GM12878 (cell line): Measurements from ENCODE around the gene MDGA2. TPM values are rescaled to one million over a fixed set of nuclear protein-coding genes. Genes with fewer than 3 reads are reported as not detected.

Source experiments
- ATAC-seq: fragments of 200-7000 bp; cut with Tn5 transposase; 3 replicates; pipeline ENCODE4 v1.9.1; 2020; ENCODE audit warnings: mild to moderate bottlenecking, moderate library complexity
- BruUV-seq: library from RNA; stranded (reverse); fragments of 400-500 nt; replicated peaks from 2 replicates; lab custom pipeline; 2021; lab: Mats Ljungman, UMichigan
- CTCF ChIA-PET: fragments of 300-600 bp; sonication (Branson Sonifier 250); formaldehyde crosslinking; extraction: SDS; loops from one replicate; lab custom pipeline; 2021; ENCODE audit warnings: inconsistent platforms; lab: Yijun Ruan, JAX
- POLR2A ChIA-PET: fragments of 350-600 bp; formaldehyde crosslinking; extraction: SDS; loops from one replicate; lab custom pipeline; 2021; ENCODE audit warnings: inconsistent platforms; lab: Charles Lee
- RAD21 ChIA-PET: fragments of 300-600 bp; sonication (Branson Sonifier 250); formaldehyde crosslinking; loops from one replicate; lab custom pipeline; 2023; ENCODE audit warnings: antibody characterized with exemption; ENCODE audit not compliant: unreplicated experiment; lab: Charles Lee
- SMC1A ChIA-PET: fragments of 300-600 bp; sonication (Branson Sonifier 250); formaldehyde crosslinking; loops from one replicate; lab custom pipeline; 2023; ENCODE audit not compliant: unreplicated experiment, uncharacterized antibody; lab: Charles Lee
- DNase-seq: peaks from one replicate; pipeline ENCODE4 v3.0.0-alpha.2; 2011; ENCODE audit warnings: low read depth, low spot score
- FAIRE-seq: peaks from 3 replicates; lab custom pipeline; 2011; peaks lifted over from hg19 to GRCh38; lab: Jason Lieb, UNC
- H2AFZ ChIP-seq: 2 replicates; pipeline ENCODE4 v1.6.0; 2011; ENCODE audit warnings: low read depth, low read length, control low read depth; ENCODE audit not compliant: control insufficient read depth
- H3K27ac ChIP-seq: 2 replicates; pipeline ENCODE4 v1.5.1; 2011; ENCODE audit warnings: control low read depth; ENCODE audit not compliant: control insufficient read depth, insufficient read depth
- H3K27me3 ChIP-seq, 2 experiments: replicated peaks in 1 of 2; 2 replicates each; pipeline versions ENCODE4 v1.6.0 to v1.6.1; 2011; ENCODE audit warnings: low read length in 1 of 2; ENCODE audit not compliant: control insufficient read depth in 2 of 2, insufficient read depth in 2 of 2
- H3K36me3 ChIP-seq, 2 experiments: 2 replicates each; pipeline ENCODE4 v1.5.1; 2011; ENCODE audit warnings: low read length in 1 of 2; ENCODE audit not compliant: control insufficient read depth in 2 of 2, insufficient read depth in 2 of 2
- H3K4me1 ChIP-seq: 2 replicates; pipeline ENCODE4 v1.6.1; 2011; ENCODE audit warnings: mild to moderate bottlenecking, low read length, moderate library complexity, mixed read lengths; ENCODE audit not compliant: control insufficient read depth, insufficient read depth
- H3K4me2 ChIP-seq: 2 replicates; pipeline ENCODE4 v1.6.0; 2011; ENCODE audit warnings: control low read depth; ENCODE audit not compliant: control insufficient read depth, insufficient read depth
- H3K4me3 ChIP-seq: fragments of 200-600 bp; sonication (generic); 2 replicates; pipeline ENCODE4 v1.5.1; 2016
- H3K79me2 ChIP-seq: 2 replicates; pipeline ENCODE4 v1.6.0; 2011; ENCODE audit warnings: low read length; ENCODE audit not compliant: control insufficient read depth, insufficient read depth
- H3K9ac ChIP-seq: 2 replicates; pipeline ENCODE4 v1.8.0; 2011; ENCODE audit warnings: low read length, control low read depth, mixed read lengths; ENCODE audit not compliant: control insufficient read depth, insufficient read depth
- H3K9me3 ChIP-seq: replicated peaks from 3 replicates; pipeline ENCODE4 v1.5.1; 2011; ENCODE audit warnings: mild to moderate bottlenecking, low read length; ENCODE audit not compliant: control insufficient read depth, insufficient read depth
- H4K20me1 ChIP-seq: 2 replicates; pipeline ENCODE4 v1.6.0; 2011; ENCODE audit not compliant: control insufficient read depth, insufficient read depth
- EP300 ChIP-seq, 2 experiments: fragments of 150-350 bp in 1 of 2; IDR thresholded peaks; 2 replicates each; pipeline ENCODE4 v1.6.1; 2011 to 2012; ENCODE audit warnings: low read depth in 2 of 2, low read length in 2 of 2, borderline replicate concordance in 1 of 2, improper control_type of control experiment in 1 of 2, inconsistent platforms in 1 of 2; ENCODE audit not compliant: control insufficient read depth in 1 of 2
- KAT2A ChIP-seq: conservative IDR thresholded peaks from 2 replicates; pipeline ENCODE4 v1.6.1; 2011; ENCODE audit warnings: low read depth, low read length; ENCODE audit not compliant: control insufficient read depth
- MEF2B ChIP-seq: fragments of 450-650 bp; IDR thresholded peaks from 2 replicates; pipeline ENCODE4 v1.6.1; 2018; ENCODE audit warnings: mild to moderate bottlenecking, moderate library complexity; ENCODE audit not compliant: partially characterized antibody, poor library complexity, severe bottlenecking
- MTA2 ChIP-seq: fragments of 450-650 bp; IDR thresholded peaks from 2 replicates; pipeline ENCODE4 v1.6.1; 2016; ENCODE audit warnings: low read depth, mild to moderate bottlenecking, moderate library complexity
- POLR2AphosphoS2 ChIP-seq: IDR thresholded peaks from 2 replicates; pipeline ENCODE4 v1.6.1; 2011; ENCODE audit warnings: low read depth, mild to moderate bottlenecking, low read length, improper control_type of control experiment, moderate library complexity
- RBBP5 ChIP-seq: fragments of 200-600 bp; sonication (generic); conservative IDR thresholded peaks from 2 replicates; pipeline ENCODE4 v1.6.1; 2016
- TBL1XR1 ChIP-seq: IDR thresholded peaks from 2 replicates; pipeline ENCODE4 v1.6.1; 2012; ENCODE audit warnings: low read depth, low read length, improper control_type of control experiment
- TCF12 ChIP-seq: IDR thresholded peaks from 2 replicates; pipeline ENCODE4 v1.6.1; 2011; ENCODE audit warnings: low read depth, mild to moderate bottlenecking, low read length
- YY1 ChIP-seq: IDR thresholded peaks from 2 replicates; pipeline ENCODE4 v1.6.1; 2011; ENCODE audit warnings: low read depth, mild to moderate bottlenecking, low read length
- WGBS: methylation state at CpG from one replicate; pipeline ENCODE4 v1.1.6; 2016; ENCODE audit warnings: low lambda C conversion rate; ENCODE audit not compliant: insufficient replicate concordance, insufficient coverage; ENCODE audit errors: missing lambda C conversion rate; 5-methylcytosine and 5-hydroxymethylcytosine counted together
- in situ Hi-C: fragments of 300-500 bp; cut with MboI; formaldehyde crosslinking; loops from 9 replicates; pipeline ENCODE4 v1.14.3; 2018; ENCODE audit warnings: mixed read lengths
- intact Hi-C: fragments of 100-400 bp; cut with micrococcal nuclease; formaldehyde crosslinking; loops from one replicate; pipeline ENCODE4 v1.14.2; 2022; ENCODE audit not compliant: unreplicated experiment
- polyA plus RNA-seq, 11 experiments: library from polyadenylated mRNA; depleted of rRNA in 4 of 11; unstranded in 6 of 11; stranded (reverse) in 5 of 11; fragments of >200 nt; fragmentation: Nextera tagmentation in 4 of 11; fragmentation: Illumina TruSeq in 1 of 11; extraction: Ambion mirVana in 4 of 11; extraction: Trizol in 1 of 11; gene quantifications; 1 replicate in 1 of 11; 2 replicates in 10 of 11; pipeline versions ENCODE4 v1.2.1 to v1.2.3, GENCODE V29; 2011 to 2016; ENCODE audit warnings: inconsistent platforms in 2 of 11, missing spikeins in 2 of 11, low read depth in 1 of 11
- total RNA-seq, 4 experiments: library from RNA; depleted of rRNA in 3 of 4; stranded (reverse); fragments of >200 nt in 3 of 4; fragmentation: Illumina TruSeq in 1 of 4; extraction: Trizol in 1 of 4; gene quantifications; 2 replicates each; pipeline versions ENCODE4 v1.2.1 to v1.2.3, GENCODE V29; 2013 to 2021
- TF ChIP-seq, protein P1 (sequence below): fragments of 450-650 bp; IDR thresholded peaks from 2 replicates; pipeline ENCODE4 v1.6.1; 2018; ENCODE audit warnings: mild to moderate bottlenecking, low read depth, moderate library complexity; ENCODE audit not compliant: partially characterized antibody
- TF ChIP-seq, protein P2 (sequence below), 3 experiments: IDR thresholded peaks in 2 of 3; conservative IDR thresholded peaks in 1 of 3; 2 replicates each; pipeline ENCODE4 v1.5.1; 2011; ENCODE audit warnings: low read depth in 3 of 3, low read length in 3 of 3, mild to moderate bottlenecking in 3 of 3, control low read depth in 2 of 3, moderate library complexity in 2 of 3, inconsistent platforms in 1 of 3, mixed read lengths in 1 of 3; ENCODE audit not compliant: control insufficient read depth in 2 of 3, insufficient read depth in 1 of 3; ENCODE audit errors: extremely low read depth in 1 of 3

MDGA2 gene
- total and polyA plus RNA-seq, 10 of the 15 experiments (the other 5 are each of a cell fraction or from before 2014, with no cell fraction given): not detected

DNA sequence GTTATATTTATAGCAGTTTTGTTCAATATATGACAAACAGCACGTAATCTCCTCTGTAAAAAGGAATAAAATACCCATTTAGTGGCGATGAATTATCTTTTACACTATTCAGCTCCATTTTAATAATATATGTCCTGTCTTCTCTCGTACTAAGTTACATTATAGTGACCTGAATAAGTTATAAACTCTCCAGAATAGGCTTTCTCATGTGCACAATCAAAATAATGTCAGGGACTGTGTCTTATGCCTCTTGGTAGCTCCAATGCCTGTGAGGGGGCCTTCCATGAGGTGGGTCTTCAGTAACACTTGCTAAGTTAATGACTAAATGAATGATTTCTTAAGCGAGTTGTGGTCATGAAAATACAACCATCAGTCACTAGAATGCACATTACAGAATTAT is 150.9 kb downstream of the MDGA2 start:
- WGBS: 1% methylated on average over 4 of the region's 4 CpGs
- H3K4me3 ChIP-seq: no peak overlapping the region

DNA sequence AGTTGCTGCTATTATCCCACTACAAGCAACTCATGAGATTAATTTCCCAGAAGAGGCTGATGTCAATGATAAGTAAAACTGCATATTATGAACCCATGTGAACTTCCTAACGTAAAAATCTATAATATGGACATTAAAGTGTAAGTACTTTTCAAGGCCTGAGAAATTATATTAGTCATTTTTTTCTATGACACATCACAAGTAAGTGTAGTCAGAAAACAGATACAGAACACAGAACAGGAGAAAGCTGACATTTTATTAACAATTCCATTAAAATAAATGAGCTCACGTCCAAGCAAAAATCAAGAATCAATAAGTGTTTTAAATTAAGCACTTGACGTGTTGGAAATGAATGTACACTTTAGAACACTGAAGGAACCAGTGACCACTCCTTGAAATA is 155.0 kb downstream of the MDGA2 start:
- FAIRE-seq: no peak
- POLR2A ChIA-PET: no interaction called here
- no peak overlapping the region for H2AFZ ChIP-seq
- TF ChIP-seq, protein P1, sequence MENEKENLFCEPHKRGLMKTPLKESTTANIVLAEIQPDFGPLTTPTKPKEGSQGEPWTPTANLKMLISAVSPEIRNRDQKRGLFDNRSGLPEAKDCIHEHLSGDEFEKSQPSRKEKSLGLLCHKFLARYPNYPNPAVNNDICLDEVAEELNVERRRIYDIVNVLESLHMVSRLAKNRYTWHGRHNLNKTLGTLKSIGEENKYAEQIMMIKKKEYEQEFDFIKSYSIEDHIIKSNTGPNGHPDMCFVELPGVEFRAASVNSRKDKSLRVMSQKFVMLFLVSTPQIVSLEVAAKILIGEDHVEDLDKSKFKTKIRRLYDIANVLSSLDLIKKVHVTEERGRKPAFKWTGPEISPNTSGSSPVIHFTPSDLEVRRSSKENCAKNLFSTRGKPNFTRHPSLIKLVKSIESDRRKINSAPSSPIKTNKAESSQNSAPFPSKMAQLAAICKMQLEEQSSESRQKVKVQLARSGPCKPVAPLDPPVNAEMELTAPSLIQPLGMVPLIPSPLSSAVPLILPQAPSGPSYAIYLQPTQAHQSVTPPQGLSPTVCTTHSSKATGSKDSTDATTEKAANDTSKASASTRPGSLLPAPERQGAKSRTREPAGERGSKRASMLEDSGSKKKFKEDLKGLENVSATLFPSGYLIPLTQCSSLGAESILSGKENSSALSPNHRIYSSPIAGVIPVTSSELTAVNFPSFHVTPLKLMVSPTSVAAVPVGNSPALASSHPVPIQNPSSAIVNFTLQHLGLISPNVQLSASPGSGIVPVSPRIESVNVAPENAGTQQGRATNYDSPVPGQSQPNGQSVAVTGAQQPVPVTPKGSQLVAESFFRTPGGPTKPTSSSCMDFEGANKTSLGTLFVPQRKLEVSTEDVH: no peak
- no peak for TF ChIP-seq TBL1XR1
- TF ChIP-seq RBBP5: no peak
- TF ChIP-seq KAT2A: no peak
- TF ChIP-seq YY1: no peak
- TF ChIP-seq EP300 (IDR thresholded peaks at IDR 0.05; ENCODE audit: borderline replicate concordance in 1 of 2, control insufficient read depth in 1 of 2, low read depth in 2 of 2, low read length in 2 of 2): no peak
- TF ChIP-seq TCF12: no peak

More for the DNA sequence above, 150.9 kb downstream of the MDGA2 start:
- no peaks in the 10 kb centered on the region for H3K79me2 ChIP-seq
- no peak overlapping the region for H3K9ac ChIP-seq
- H3K36me3 ChIP-seq: no peaks in the 10 kb centered on the region
- in situ Hi-C loops: no loop called here
- ChIA-PET POLR2A (no interaction called here), RAD21 (no interaction called here), SMC1A (interaction anchor here (0.6 to 1.1 kb wide), 2 partner anchors 112 to 989 kb away, joined by 3 read pairs; no protein-coding TSS in a partner anchor), CTCF (no interaction called here)
- no peak overlapping the region for H2AFZ ChIP-seq
- ATAC-seq (no peak), DNase-seq (no peak), FAIRE-seq (no peak)
- no peaks in the 10 kb centered on the region for H3K27me3 ChIP-seq
- TF ChIP-seq POLR2AphosphoS2: no peak
- TF ChIP-seq, protein P2, sequence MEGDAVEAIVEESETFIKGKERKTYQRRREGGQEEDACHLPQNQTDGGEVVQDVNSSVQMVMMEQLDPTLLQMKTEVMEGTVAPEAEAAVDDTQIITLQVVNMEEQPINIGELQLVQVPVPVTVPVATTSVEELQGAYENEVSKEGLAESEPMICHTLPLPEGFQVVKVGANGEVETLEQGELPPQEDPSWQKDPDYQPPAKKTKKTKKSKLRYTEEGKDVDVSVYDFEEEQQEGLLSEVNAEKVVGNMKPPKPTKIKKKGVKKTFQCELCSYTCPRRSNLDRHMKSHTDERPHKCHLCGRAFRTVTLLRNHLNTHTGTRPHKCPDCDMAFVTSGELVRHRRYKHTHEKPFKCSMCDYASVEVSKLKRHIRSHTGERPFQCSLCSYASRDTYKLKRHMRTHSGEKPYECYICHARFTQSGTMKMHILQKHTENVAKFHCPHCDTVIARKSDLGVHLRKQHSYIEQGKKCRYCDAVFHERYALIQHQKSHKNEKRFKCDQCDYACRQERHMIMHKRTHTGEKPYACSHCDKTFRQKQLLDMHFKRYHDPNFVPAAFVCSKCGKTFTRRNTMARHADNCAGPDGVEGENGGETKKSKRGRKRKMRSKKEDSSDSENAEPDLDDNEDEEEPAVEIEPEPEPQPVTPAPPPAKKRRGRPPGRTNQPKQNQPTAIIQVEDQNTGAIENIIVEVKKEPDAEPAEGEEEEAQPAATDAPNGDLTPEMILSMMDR (IDR thresholded peaks at IDR 0.05 in 2 of 3, conservative IDR thresholded peaks at IDR 0.05 in 1 of 3; ENCODE audit: control insufficient read depth in 2 of 3, extremely low read depth in 1 of 3, insufficient read depth in 1 of 3, low read depth in 3 of 3, low read length in 3 of 3): no peak
- no peak for TF ChIP-seq MTA2
- no peak for TF ChIP-seq MEF2B
- no TSS peak for BruUV-seq
- intact Hi-C loops: no loop called here
- H3K4me1 ChIP-seq: no peaks in the 10 kb centered on the region
- H4K20me1 ChIP-seq: no peaks in the 10 kb centered on the region
- no peak overlapping the region for H3K27ac ChIP-seq
- H3K9me3 ChIP-seq: no peaks in the 10 kb centered on the region
- no peak overlapping the region for H3K4me2 ChIP-seq

More for the DNA sequence above, 155.0 kb downstream of the MDGA2 start:
- in situ Hi-C loops (no loop called here), intact Hi-C loops (no loop called here)
- CTCF ChIA-PET: no interaction called here
- WGBS: 0% methylated on average over 3 of the region's 3 CpGs
- RAD21 ChIA-PET: no interaction called here
- H3K27me3 ChIP-seq: no peaks in the 10 kb centered on the region
- ATAC-seq: no peak
- no peak overlapping the region for H3K27ac ChIP-seq
- no peaks in the 10 kb centered on the region for H3K4me1 ChIP-seq
- no peak for DNase-seq
- no peaks in the 10 kb centered on the region for H3K36me3 ChIP-seq
- BruUV-seq: no TSS peak
- SMC1A ChIA-PET: no interaction called here
- no peaks in the 10 kb centered on the region for H4K20me1 ChIP-seq
- no peak overlapping the region for H3K9ac ChIP-seq
- no peaks in the 10 kb centered on the region for H3K79me2 ChIP-seq
- no peak overlapping the region for H3K4me3 ChIP-seq
- H3K4me2 ChIP-seq: no peak overlapping the region
- no peaks in the 10 kb centered on the region for H3K9me3 ChIP-seq
